Transverse colon (tissue), 3 donors: ENCODE measurements around the gene SERPINB6.

Source experiments
- EP300 ChIP-seq: sonication (generic); formaldehyde crosslinking; IDR thresholded peaks from one replicate; pipeline ENCODE4 v1.6.1; 2017; ENCODE audit warnings: antibody characterized with exemption, low read depth
- POLR2A ChIP-seq: fragments of 450-650 bp; IDR thresholded peaks from one replicate; pipeline ENCODE4 v1.6.1; 2016; ENCODE audit warnings: antibody characterized with exemption, mild to moderate bottlenecking, moderate library complexity
- TF ChIP-seq, protein P1 (sequence below), 5 experiments: fragments of 200-600 bp in 3 of 5; fragments of 450-650 bp in 2 of 5; sonication (generic) in 3 of 5; IDR thresholded peaks; 1 replicate in 2 of 5; 2 replicates in 3 of 5; pipeline ENCODE4 v1.5.1; 2016 to 2017; ENCODE audit warnings: antibody characterized with exemption in 5 of 5, inconsistent platforms in 3 of 5, mild to moderate bottlenecking in 2 of 5, moderate library complexity in 1 of 5

DNA sequence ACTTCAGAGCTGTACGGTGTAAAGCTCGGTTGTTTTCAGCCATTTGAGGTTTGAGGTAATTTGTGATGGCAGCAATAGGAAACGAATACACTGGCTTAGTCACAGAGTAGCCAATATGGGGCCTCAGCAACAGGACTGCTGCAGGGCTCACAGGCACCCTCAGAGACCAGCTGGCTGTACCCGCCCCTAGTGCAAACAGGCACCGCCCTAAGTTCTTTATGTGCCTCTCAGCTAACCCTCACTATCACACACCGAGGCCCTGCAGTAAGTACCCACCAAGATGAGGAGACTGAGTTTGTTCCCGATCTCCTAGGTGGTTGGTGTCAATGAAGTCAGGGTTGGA is 57.1 kb downstream of the SERPINB6 start:
- TF ChIP-seq POLR2A, result no peak
- TF ChIP-seq, protein P1, sequence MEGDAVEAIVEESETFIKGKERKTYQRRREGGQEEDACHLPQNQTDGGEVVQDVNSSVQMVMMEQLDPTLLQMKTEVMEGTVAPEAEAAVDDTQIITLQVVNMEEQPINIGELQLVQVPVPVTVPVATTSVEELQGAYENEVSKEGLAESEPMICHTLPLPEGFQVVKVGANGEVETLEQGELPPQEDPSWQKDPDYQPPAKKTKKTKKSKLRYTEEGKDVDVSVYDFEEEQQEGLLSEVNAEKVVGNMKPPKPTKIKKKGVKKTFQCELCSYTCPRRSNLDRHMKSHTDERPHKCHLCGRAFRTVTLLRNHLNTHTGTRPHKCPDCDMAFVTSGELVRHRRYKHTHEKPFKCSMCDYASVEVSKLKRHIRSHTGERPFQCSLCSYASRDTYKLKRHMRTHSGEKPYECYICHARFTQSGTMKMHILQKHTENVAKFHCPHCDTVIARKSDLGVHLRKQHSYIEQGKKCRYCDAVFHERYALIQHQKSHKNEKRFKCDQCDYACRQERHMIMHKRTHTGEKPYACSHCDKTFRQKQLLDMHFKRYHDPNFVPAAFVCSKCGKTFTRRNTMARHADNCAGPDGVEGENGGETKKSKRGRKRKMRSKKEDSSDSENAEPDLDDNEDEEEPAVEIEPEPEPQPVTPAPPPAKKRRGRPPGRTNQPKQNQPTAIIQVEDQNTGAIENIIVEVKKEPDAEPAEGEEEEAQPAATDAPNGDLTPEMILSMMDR (IDR thresholded peaks at IDR 0.05), result no peak
- TF ChIP-seq EP300, result no peak
